MCF 10A (cell line): Measurements from ENCODE around the gene HAX1. TPM values are rescaled to one million over a fixed set of nuclear protein-coding genes. Genes with fewer than 3 reads are reported as not detected.

Experiments
- BruUV-seq: library from RNA; stranded (reverse); fragments of 400-500 nt; replicated peaks from 2 replicates; lab custom pipeline; 2021; lab: Mats Ljungman, UMichigan
- CTCF ChIA-PET: fragments of 300-600 bp; sonication (Branson Sonifier 250); formaldehyde crosslinking; extraction: SDS; loops from one replicate; lab custom pipeline; 2021; ENCODE audit warnings: antibody characterized with exemption, inconsistent platforms; lab: Yijun Ruan, JAX
- POLR2A ChIA-PET: fragments of 300-600, 350-650 bp; sonication (Branson Sonifier 250); formaldehyde crosslinking; extraction: SDS; loops from one replicate; lab custom pipeline; 2020; ENCODE audit warnings: antibody characterized with exemption, inconsistent platforms; lab: Yijun Ruan, JAX
- DNase-seq: peaks from one replicate; pipeline ENCODE4 v3.0.0-alpha.2; 2018; ENCODE audit not compliant: unreplicated experiment
- H3K27ac Mint-ChIP-seq: one replicate; pipeline ENCODE4 v1.8.0; 2022; ENCODE audit warnings: mild to moderate bottlenecking, low read depth, mixed read lengths; ENCODE audit not compliant: unreplicated experiment
- H3K27me3 Mint-ChIP-seq: one replicate; pipeline ENCODE4 v1.8.0; 2022; ENCODE audit warnings: mixed read lengths; ENCODE audit not compliant: insufficient read depth, unreplicated experiment
- H3K36me3 Mint-ChIP-seq: one replicate; pipeline ENCODE4 v1.8.0; 2022; ENCODE audit warnings: mild to moderate bottlenecking, moderate library complexity, mixed read lengths; ENCODE audit not compliant: insufficient read depth, unreplicated experiment
- H3K4me1 Mint-ChIP-seq: one replicate; pipeline ENCODE4 v1.8.0; 2022; ENCODE audit warnings: mixed read lengths; ENCODE audit not compliant: insufficient read depth, unreplicated experiment
- H3K4me3 Mint-ChIP-seq: one replicate; pipeline ENCODE4 v1.8.0; 2022; ENCODE audit warnings: mild to moderate bottlenecking, moderate library complexity, mixed read lengths; ENCODE audit not compliant: unreplicated experiment
- H3K9me3 Mint-ChIP-seq: one replicate; pipeline ENCODE4 v1.8.0; 2022; ENCODE audit warnings: mixed read lengths; ENCODE audit not compliant: unreplicated experiment
- CTCF ChIP-seq: fragments of 200-600 bp; IDR thresholded peaks from one replicate; pipeline ENCODE4 v1.8.0; 2022; ENCODE audit warnings: antibody characterized with exemption, mild to moderate bottlenecking; ENCODE audit not compliant: unreplicated experiment
- intact Hi-C: fragments of 100-400 bp; cut with micrococcal nuclease; formaldehyde crosslinking; loops from 2 replicates; pipeline ENCODE4 v1.14.1; 2022
- total RNA-seq: library from RNA; stranded (reverse); gene quantifications from 2 replicates; pipeline ENCODE4 v1.2.3, GENCODE V29; 2022

The HAX1 gene
- total RNA-seq, 1 experiment from 2014 or later, result 295 TPM

- TF ChIP-seq CTCF, result no peak
- no peaks in the 10 kb centered on the region for H3K27me3 Mint-ChIP-seq
- no peak for DNase-seq
- peak overlapping the region; percentile 31 for H3K27ac Mint-ChIP-seq
- CTCF ChIA-PET, result interaction anchor here (0.7 kb wide), 1 partner anchor 286 kb away, joined by 3 read pairs; no protein-coding TSS in a partner anchor
- no peak overlapping the region for H3K4me3 Mint-ChIP-seq
- H3K36me3 Mint-ChIP-seq, result peaks cover 100% of the 10 kb centered on the region
- H3K9me3 Mint-ChIP-seq, result no peaks in the 10 kb centered on the region
- intact Hi-C loops, result no loop called here
- no TSS peak for BruUV-seq
- no peaks in the 10 kb centered on the region for H3K4me1 Mint-ChIP-seq
- POLR2A ChIA-PET, result no interaction called here
These were observed 18.8 kb upstream of the HAX1 start for GRCh38 chr1:154253671-154254070.

- Mint-ChIP-seq H3K36me3 (peaks cover 100% of the 10 kb centered on the region), H3K9me3 (no peaks in the 10 kb centered on the region), H3K27ac (no peak overlapping the region), H3K27me3 (no peaks in the 10 kb centered on the region), H3K4me1 (no peaks in the 10 kb centered on the region), H3K4me3 (no peak overlapping the region)
- no peak for DNase-seq
- TF ChIP-seq CTCF, result no peak
- intact Hi-C loops, result no loop called here
- POLR2A ChIA-PET, result interaction anchor here (1.8 to 4.3 kb wide), 2 partner anchors 9 to 35 kb away, joined by 8 to 25 read pairs; partner anchors contain the start of gene UBAP2L
- BruUV-seq, result no TSS peak
- CTCF ChIA-PET, result interaction anchor here (0.6 to 1.3 kb wide), 4 partner anchors 9 to 60 kb away, joined by 3 read pairs; no protein-coding TSS in a partner anchor
These were observed 15.7 kb upstream of the HAX1 start for GRCh38 chr1:154256686-154257085.

- no peak for DNase-seq
- ChIA-PET CTCF (interaction anchor here (0.6 to 2.5 kb wide), 9 partner anchors 9 to 312 kb away, joined by 3 to 9 read pairs (median 4); partner anchors contain the start of gene HAX1), POLR2A (interaction anchor here (1.0 to 4.3 kb wide), 9 partner anchors 11 to 221 kb away, joined by 3 to 25 read pairs (median 4); partner anchors contain the start of gene UBAP2L)
- Mint-ChIP-seq H3K9me3 (no peaks in the 10 kb centered on the region), H3K27ac (no peak overlapping the region), H3K4me1 (no peaks in the 10 kb centered on the region), H3K27me3 (no peaks in the 10 kb centered on the region), H3K36me3 (peaks cover 100% of the 10 kb centered on the region), H3K4me3 (no peak overlapping the region)
- no peak for TF ChIP-seq CTCF
- BruUV-seq, result no TSS peak
- intact Hi-C loops, result no loop called here
These were observed 13.6 kb upstream of the HAX1 start for GRCh38 chr1:154258784-154259183.

- DNase-seq, result no peak
- intact Hi-C loops, result no loop called here
- Mint-ChIP-seq H3K9me3 (no peaks in the 10 kb centered on the region), H3K36me3 (peaks cover 100% of the 10 kb centered on the region), H3K27me3 (no peaks in the 10 kb centered on the region), H3K4me3 (no peak overlapping the region), H3K27ac (no peak overlapping the region), H3K4me1 (no peaks in the 10 kb centered on the region)
- ChIA-PET POLR2A (no interaction called here), CTCF (interaction anchor here (0.6 to 2.3 kb wide), 4 partner anchors 11 to 79 kb away, joined by 3 to 8 read pairs (median 4); no protein-coding TSS in a partner anchor)
- no peak for TF ChIP-seq CTCF
- no TSS peak for BruUV-seq
These were observed 12.3 kb upstream of the HAX1 start for GRCh38 chr1:154260127-154260526.
